Smooth muscle cell (in vitro differentiated cells): ENCODE measurements around the gene ABHD14A. TPM values are rescaled to one million over a fixed set of nuclear protein-coding genes. Genes with fewer than 3 reads are reported as not detected.

Experiments used
- DNase-seq: peaks from one replicate; lab custom pipeline; 2025; ENCODE audit not compliant: unreplicated experiment; lab: John Stamatoyannopoulos, UW
- H2AFZ ChIP-seq: fragments of 200-600 bp; sonication (generic); 2 replicates; pipeline ENCODE4 v1.6.0; 2016; ENCODE audit warnings: antibody characterized with exemption, low read depth, mild to moderate bottlenecking
- H3F3A ChIP-seq: fragments of 200-600 bp; sonication (generic); 2 replicates; pipeline ENCODE4 v1.6.0; 2017; ENCODE audit warnings: antibody characterized with exemption, low read depth
- H3K27ac ChIP-seq: fragments of 200-600 bp; sonication (generic); 2 replicates; pipeline ENCODE4 v1.5.1; 2016; ENCODE audit warnings: low read depth, mild to moderate bottlenecking
- H3K27me3 ChIP-seq: fragments of 200-600 bp; sonication (generic); 2 replicates; pipeline ENCODE4 v1.6.1; 2016; ENCODE audit warnings: low read depth, mild to moderate bottlenecking
- H3K36me3 ChIP-seq: fragments of 200-600 bp; sonication (generic); 2 replicates; pipeline ENCODE4 v1.5.1; 2016; ENCODE audit warnings: low read depth
- H3K4me1 ChIP-seq: fragments of 200-600 bp; sonication (generic); 2 replicates; pipeline ENCODE4 v1.5.1; 2016; ENCODE audit warnings: low read depth
- H3K4me2 ChIP-seq: fragments of 200-600 bp; sonication (generic); 2 replicates; pipeline ENCODE4 v1.6.0; 2016; ENCODE audit warnings: mild to moderate bottlenecking
- H3K4me3 ChIP-seq: fragments of 200-600 bp; sonication (generic); 2 replicates; pipeline ENCODE4 v1.5.1; 2016; ENCODE audit warnings: mild to moderate bottlenecking
- H3K79me2 ChIP-seq: fragments of 200-600 bp; sonication (generic); 2 replicates; pipeline ENCODE4 v1.6.0; 2016; ENCODE audit warnings: low read depth, mild to moderate bottlenecking
- H3K9ac ChIP-seq: fragments of 200-600 bp; sonication (generic); 2 replicates; pipeline ENCODE4 v1.6.0; 2016; ENCODE audit warnings: low read depth
- H3K9me3 ChIP-seq: fragments of 200-600 bp; sonication (generic); replicated peaks from 2 replicates; pipeline ENCODE4 v1.5.1; 2016; ENCODE audit warnings: low read depth
- H4K20me1 ChIP-seq: fragments of 200-600 bp; sonication (generic); 2 replicates; pipeline ENCODE4 v1.6.0; 2016; ENCODE audit warnings: low read depth
- WGBS: methylation state at CpG from one replicate; pipeline ENCODE4 v1.1.7; 2016; ENCODE audit warnings: low lambda C conversion rate; 5-methylcytosine and 5-hydroxymethylcytosine counted together
- polyA plus RNA-seq: library from polyadenylated mRNA; unstranded; fragments of >200 nt; fragmentation: Nextera tagmentation; extraction: Ambion mirVana; gene quantifications from 2 replicates; pipeline ENCODE4 v1.2.1, GENCODE V29; 2016
- total RNA-seq: library from RNA; depleted of rRNA; stranded (reverse); fragments of >200 nt; gene quantifications from 2 replicates; pipeline ENCODE4 v1.2.3, GENCODE V29; 2014
- TF ChIP-seq, protein P1 (sequence below): fragments of 200-600 bp; sonication (generic); IDR thresholded peaks from 2 replicates; pipeline ENCODE4 v1.5.1; 2017; ENCODE audit warnings: borderline replicate concordance, mild to moderate bottlenecking, antibody characterized with exemption; ENCODE audit not compliant: insufficient read depth, poor library complexity, severe bottlenecking

The ABHD14A gene
- total and polyA plus RNA-seq, 2 experiments from 2014 or later, result 16.1 to 49.7 TPM

GRCh38 chr3:51929420-51930003, 45.4 kb upstream of the ABHD14A start:
- no peak overlapping the region for H2AFZ ChIP-seq
- H3K36me3 ChIP-seq, result no peaks in the 10 kb centered on the region
- no peaks in the 10 kb centered on the region for H3K27me3 ChIP-seq
- H3K27ac ChIP-seq, result no peak overlapping the region
- no peaks in the 10 kb centered on the region for H3K9me3 ChIP-seq
- no peak overlapping the region for H3K9ac ChIP-seq
- no peaks in the 10 kb centered on the region for H3K4me1 ChIP-seq
- 84% methylated on average over 5 of the region's 5 CpGs for WGBS
- no peak overlapping the region for H3K4me2 ChIP-seq
- H3K79me2 ChIP-seq, result no peaks in the 10 kb centered on the region
- H3K4me3 ChIP-seq, result no peak overlapping the region
- H4K20me1 ChIP-seq, result no peaks in the 10 kb centered on the region
- TF ChIP-seq, protein P1, sequence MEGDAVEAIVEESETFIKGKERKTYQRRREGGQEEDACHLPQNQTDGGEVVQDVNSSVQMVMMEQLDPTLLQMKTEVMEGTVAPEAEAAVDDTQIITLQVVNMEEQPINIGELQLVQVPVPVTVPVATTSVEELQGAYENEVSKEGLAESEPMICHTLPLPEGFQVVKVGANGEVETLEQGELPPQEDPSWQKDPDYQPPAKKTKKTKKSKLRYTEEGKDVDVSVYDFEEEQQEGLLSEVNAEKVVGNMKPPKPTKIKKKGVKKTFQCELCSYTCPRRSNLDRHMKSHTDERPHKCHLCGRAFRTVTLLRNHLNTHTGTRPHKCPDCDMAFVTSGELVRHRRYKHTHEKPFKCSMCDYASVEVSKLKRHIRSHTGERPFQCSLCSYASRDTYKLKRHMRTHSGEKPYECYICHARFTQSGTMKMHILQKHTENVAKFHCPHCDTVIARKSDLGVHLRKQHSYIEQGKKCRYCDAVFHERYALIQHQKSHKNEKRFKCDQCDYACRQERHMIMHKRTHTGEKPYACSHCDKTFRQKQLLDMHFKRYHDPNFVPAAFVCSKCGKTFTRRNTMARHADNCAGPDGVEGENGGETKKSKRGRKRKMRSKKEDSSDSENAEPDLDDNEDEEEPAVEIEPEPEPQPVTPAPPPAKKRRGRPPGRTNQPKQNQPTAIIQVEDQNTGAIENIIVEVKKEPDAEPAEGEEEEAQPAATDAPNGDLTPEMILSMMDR, result no peak
- H3F3A ChIP-seq, result no peaks in the 10 kb centered on the region
- DNase-seq, result no peak

GRCh38 chr3:51930439-51930838, 44.4 kb upstream of the ABHD14A start:
- no peaks in the 10 kb centered on the region for H3K79me2 ChIP-seq
- no peak overlapping the region for H3K4me3 ChIP-seq
- 100% methylated on average over 1 of the region's 1 CpG for WGBS
- no peak overlapping the region for H3K9ac ChIP-seq
- no peaks in the 10 kb centered on the region for H3K36me3 ChIP-seq
- no peaks in the 10 kb centered on the region for H3K27me3 ChIP-seq
- TF ChIP-seq, protein P1, result no peak
- H3K9me3 ChIP-seq, result no peaks in the 10 kb centered on the region
- no peaks in the 10 kb centered on the region for H4K20me1 ChIP-seq
- no peak overlapping the region for H3K27ac ChIP-seq
- H3K4me2 ChIP-seq, result no peak overlapping the region
- H3F3A ChIP-seq, result no peaks in the 10 kb centered on the region
- no peaks in the 10 kb centered on the region for H3K4me1 ChIP-seq
- no peak overlapping the region for H2AFZ ChIP-seq
- DNase-seq, result no peak

- DNase-seq, result no peak
- Histone ChIP-seq H3K27me3 (no peaks in the 10 kb centered on the region), H4K20me1 (no peaks in the 10 kb centered on the region), H3K4me2 (no peak overlapping the region), H3K79me2 (no peaks in the 10 kb centered on the region), H3K9me3 (no peaks in the 10 kb centered on the region), H3K27ac (no peak overlapping the region), H3K9ac (no peak overlapping the region), H3K36me3 (no peaks in the 10 kb centered on the region), H3K4me1 (no peaks in the 10 kb centered on the region), H3K4me3 (no peak overlapping the region), H2AFZ (no peak overlapping the region), H3F3A (no peaks in the 10 kb centered on the region)
- TF ChIP-seq, protein P1, result no peak
- WGBS, result 100% methylated on average over 6 of the region's 6 CpGs
Observed at GRCh38 chr3:51931756-51932155, 43.1 kb upstream of the ABHD14A start.

DNA sequence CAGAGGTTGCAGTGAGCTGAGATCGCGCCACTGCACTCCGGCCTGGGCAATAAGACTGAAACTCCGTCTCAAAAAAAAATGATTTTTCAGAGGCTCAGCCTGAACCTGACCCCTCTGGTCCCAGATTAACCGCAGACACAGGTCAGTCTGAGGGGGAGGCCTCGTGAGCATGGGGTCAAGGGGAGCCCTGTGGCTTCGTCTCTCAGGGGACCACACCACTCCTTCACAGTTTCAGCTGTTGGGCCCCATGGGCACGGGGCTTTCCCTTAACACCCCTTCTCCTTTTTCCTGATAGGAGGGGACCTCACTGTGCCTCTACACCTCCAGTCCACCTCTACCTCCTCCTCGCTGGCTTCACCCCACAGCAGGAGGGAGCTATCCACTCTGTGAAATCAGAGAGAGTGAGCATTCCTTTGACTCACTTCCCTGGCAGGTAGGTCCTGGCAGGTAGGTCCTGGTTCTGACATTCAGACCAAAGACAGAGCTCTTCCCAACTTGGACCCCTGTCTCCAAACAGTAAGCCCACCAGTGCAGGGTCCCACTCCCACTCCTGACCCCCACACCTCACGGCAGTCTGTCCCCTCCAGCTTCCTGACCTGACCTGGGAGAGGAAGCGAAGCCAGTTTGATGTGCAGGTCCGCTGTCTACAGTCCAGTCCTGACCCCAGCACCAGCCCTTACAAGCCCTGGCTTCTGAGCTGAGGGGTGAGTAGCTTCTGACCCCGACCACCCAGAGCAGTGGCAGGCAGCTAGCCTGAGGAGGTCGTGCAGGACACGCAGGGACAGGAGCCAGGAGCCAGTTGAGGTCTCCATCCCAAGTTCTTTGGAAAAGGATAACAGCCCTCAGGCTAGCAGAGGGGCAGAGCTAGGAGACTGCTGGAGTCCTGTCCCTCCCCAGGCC, 42.1 kb upstream of the ABHD14A start:
- Histone ChIP-seq H3F3A (no peaks in the 10 kb centered on the region), H3K27ac (no peak overlapping the region), H4K20me1 (no peaks in the 10 kb centered on the region), H3K4me1 (no peaks in the 10 kb centered on the region), H3K79me2 (no peaks in the 10 kb centered on the region), H3K4me2 (no peak overlapping the region), H3K27me3 (no peaks in the 10 kb centered on the region), H3K9ac (no peak overlapping the region), H2AFZ (no peak overlapping the region), H3K9me3 (no peaks in the 10 kb centered on the region), H3K36me3 (no peaks in the 10 kb centered on the region), H3K4me3 (no peak overlapping the region)
- TF ChIP-seq, protein P1, result no peak
- WGBS, result 98% methylated on average over 15 of the region's 15 CpGs
- no peak for DNase-seq
